ENCODE measurements around the gene SLC12A7. TPM values are rescaled to one million over a fixed set of nuclear protein-coding genes. Genes with fewer than 3 reads are reported as not detected.

Gene SLC12A7
- total and polyA plus RNA-seq, 2 of the 13 experiments (the other 11 are each of a cell fraction or from before 2014, with no cell fraction given): 14.0 to 18.5 TPM

GRCh38 chr5:1111727-1112289, at the start of gene SLC12A7 (continued):
- TF ChIP-seq, protein P1, sequence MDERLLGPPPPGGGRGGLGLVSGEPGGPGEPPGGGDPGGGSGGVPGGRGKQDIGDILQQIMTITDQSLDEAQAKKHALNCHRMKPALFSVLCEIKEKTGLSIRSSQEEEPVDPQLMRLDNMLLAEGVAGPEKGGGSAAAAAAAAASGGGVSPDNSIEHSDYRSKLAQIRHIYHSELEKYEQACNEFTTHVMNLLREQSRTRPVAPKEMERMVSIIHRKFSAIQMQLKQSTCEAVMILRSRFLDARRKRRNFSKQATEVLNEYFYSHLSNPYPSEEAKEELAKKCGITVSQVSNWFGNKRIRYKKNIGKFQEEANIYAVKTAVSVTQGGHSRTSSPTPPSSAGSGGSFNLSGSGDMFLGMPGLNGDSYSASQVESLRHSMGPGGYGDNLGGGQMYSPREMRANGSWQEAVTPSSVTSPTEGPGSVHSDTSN (CRISPR knock-in tag; IDR thresholded peaks at IDR 0.05): no peak
- TF ChIP-seq JUNB (CRISPR knock-in tag; IDR thresholded peaks at IDR 0.05; ENCODE audit: borderline replicate concordance) (no peak), NFE2L1 (CRISPR knock-in tag; IDR thresholded peaks at IDR 0.05; ENCODE audit: borderline replicate concordance) (no peak), ATF7-NPFF (CRISPR knock-in tag; IDR thresholded peaks at IDR 0.05; ENCODE audit: low read depth) (no peak; the same call in 1 of the 2 replicates), ATRX (CRISPR knock-in tag; IDR thresholded peaks at IDR 0.05; ENCODE audit: borderline replicate concordance) (no peak), POLR2G (IDR thresholded peaks at IDR 0.05; ENCODE audit: low read depth, low read length) (peak; percentile 79), KDM3A (CRISPR knock-in tag; IDR thresholded peaks at IDR 0.05; ENCODE audit: low read depth) (no peak), ZNF766 (CRISPR knock-in tag; IDR thresholded peaks at IDR 0.05; ENCODE audit: borderline replicate concordance) (no peak), POLR2A (IDR thresholded peaks at IDR 0.05; ENCODE audit: insufficient read depth in 1 of 2, low read depth in 2 of 2, low read length in 2 of 2) (peak in 1 of 2 experiments; percentile 50; a peak in 2 of 4 replicates), ZBTB49 (CRISPR knock-in tag; IDR thresholded peaks at IDR 0.05; ENCODE audit: borderline replicate concordance) (no peak), ETV6 (CRISPR knock-in tag; conservative IDR thresholded peaks at IDR 0.05) (no peak), CCAR2 (optimal IDR thresholded peaks at IDR 0.05; ENCODE audit: low read depth, low read length) (no peak), BRF2 (CRISPR knock-in tag; IDR thresholded peaks at IDR 0.05) (no peak), RBFOX2 (IDR thresholded peaks at IDR 0.05; ENCODE audit: low read depth, low read length) (peak; percentile 81), RNF2 (conservative IDR thresholded peaks at IDR 0.05; ENCODE audit: low read depth) (no peak; the same call in 1 of the 2 replicates), IRF1 (CRISPR knock-in tag; IDR thresholded peaks at IDR 0.05; ENCODE audit: low read depth) (no peak)
- TF ChIP-seq, protein P2, sequence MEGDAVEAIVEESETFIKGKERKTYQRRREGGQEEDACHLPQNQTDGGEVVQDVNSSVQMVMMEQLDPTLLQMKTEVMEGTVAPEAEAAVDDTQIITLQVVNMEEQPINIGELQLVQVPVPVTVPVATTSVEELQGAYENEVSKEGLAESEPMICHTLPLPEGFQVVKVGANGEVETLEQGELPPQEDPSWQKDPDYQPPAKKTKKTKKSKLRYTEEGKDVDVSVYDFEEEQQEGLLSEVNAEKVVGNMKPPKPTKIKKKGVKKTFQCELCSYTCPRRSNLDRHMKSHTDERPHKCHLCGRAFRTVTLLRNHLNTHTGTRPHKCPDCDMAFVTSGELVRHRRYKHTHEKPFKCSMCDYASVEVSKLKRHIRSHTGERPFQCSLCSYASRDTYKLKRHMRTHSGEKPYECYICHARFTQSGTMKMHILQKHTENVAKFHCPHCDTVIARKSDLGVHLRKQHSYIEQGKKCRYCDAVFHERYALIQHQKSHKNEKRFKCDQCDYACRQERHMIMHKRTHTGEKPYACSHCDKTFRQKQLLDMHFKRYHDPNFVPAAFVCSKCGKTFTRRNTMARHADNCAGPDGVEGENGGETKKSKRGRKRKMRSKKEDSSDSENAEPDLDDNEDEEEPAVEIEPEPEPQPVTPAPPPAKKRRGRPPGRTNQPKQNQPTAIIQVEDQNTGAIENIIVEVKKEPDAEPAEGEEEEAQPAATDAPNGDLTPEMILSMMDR (CRISPR knock-in tag; IDR thresholded peaks at IDR 0.05): no peak
- TF ChIP-seq, protein P3, sequence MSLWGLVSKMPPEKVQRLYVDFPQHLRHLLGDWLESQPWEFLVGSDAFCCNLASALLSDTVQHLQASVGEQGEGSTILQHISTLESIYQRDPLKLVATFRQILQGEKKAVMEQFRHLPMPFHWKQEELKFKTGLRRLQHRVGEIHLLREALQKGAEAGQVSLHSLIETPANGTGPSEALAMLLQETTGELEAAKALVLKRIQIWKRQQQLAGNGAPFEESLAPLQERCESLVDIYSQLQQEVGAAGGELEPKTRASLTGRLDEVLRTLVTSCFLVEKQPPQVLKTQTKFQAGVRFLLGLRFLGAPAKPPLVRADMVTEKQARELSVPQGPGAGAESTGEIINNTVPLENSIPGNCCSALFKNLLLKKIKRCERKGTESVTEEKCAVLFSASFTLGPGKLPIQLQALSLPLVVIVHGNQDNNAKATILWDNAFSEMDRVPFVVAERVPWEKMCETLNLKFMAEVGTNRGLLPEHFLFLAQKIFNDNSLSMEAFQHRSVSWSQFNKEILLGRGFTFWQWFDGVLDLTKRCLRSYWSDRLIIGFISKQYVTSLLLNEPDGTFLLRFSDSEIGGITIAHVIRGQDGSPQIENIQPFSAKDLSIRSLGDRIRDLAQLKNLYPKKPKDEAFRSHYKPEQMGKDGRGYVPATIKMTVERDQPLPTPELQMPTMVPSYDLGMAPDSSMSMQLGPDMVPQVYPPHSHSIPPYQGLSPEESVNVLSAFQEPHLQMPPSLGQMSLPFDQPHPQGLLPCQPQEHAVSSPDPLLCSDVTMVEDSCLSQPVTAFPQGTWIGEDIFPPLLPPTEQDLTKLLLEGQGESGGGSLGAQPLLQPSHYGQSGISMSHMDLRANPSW (CRISPR knock-in tag; IDR thresholded peaks at IDR 0.05; ENCODE audit: borderline replicate concordance): no peak
- TF ChIP-seq, protein P4, sequence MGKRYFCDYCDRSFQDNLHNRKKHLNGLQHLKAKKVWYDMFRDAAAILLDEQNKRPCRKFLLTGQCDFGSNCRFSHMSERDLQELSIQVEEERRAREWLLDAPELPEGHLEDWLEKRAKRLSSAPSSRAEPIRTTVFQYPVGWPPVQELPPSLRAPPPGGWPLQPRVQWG (CRISPR knock-in tag; IDR thresholded peaks at IDR 0.05; ENCODE audit: borderline replicate concordance, low read depth): no peak
